GM23338 (cell line): Measurements from ENCODE around the gene PDX1. TPM values are rescaled to one million over a fixed set of nuclear protein-coding genes. Genes with fewer than 3 reads are reported as not detected.

Experiments used
- ATAC-seq: fragments of 200-7000 bp; cut with Tn5 transposase; 3 replicates; pipeline ENCODE4 v1.9.1; 2020
- DNase-seq: peaks from one replicate; pipeline ENCODE4 v3.0.0-alpha.2; 2015; ENCODE audit warnings: low spot score
- H2AFZ ChIP-seq: fragments of 200-600 bp; sonication (generic); 2 replicates; pipeline ENCODE4 v1.8.0; 2016; ENCODE audit warnings: antibody characterized with exemption, mild to moderate bottlenecking, moderate library complexity
- H3F3A ChIP-seq: fragments of 200-600 bp; sonication (generic); replicated peaks from 2 replicates; pipeline ENCODE4 v1.8.0; 2017; ENCODE audit warnings: antibody characterized with exemption, mixed run types, low read depth
- H3K27ac ChIP-seq: fragments of 200-600 bp; sonication (generic); 2 replicates; pipeline ENCODE4 v1.6.1; 2016; ENCODE audit warnings: low read depth
- H3K27me3 ChIP-seq: fragments of 200-600 bp; sonication (generic); 2 replicates; pipeline ENCODE4 v1.8.0; 2016; ENCODE audit warnings: mild to moderate bottlenecking, mixed run types, moderate library complexity; ENCODE audit not compliant: insufficient read depth
- H3K36me3 ChIP-seq: fragments of 200-600 bp; sonication (generic); 2 replicates; pipeline ENCODE4 v1.8.0; 2016; ENCODE audit warnings: mild to moderate bottlenecking; ENCODE audit not compliant: insufficient read depth
- H3K4me1 ChIP-seq: fragments of 200-600 bp; sonication (generic); 2 replicates; pipeline ENCODE4 v1.8.0; 2016; ENCODE audit warnings: mild to moderate bottlenecking, moderate library complexity; ENCODE audit not compliant: insufficient read depth
- H3K4me2 ChIP-seq: fragments of 200-600 bp; sonication (generic); 2 replicates; pipeline ENCODE4 v1.7.1; 2017; ENCODE audit warnings: mixed run types
- H3K4me3 ChIP-seq: fragments of 200-600 bp; sonication (generic); 2 replicates; pipeline ENCODE4 v1.6.1; 2016; ENCODE audit warnings: mixed run types
- H3K79me2 ChIP-seq: fragments of 200-600 bp; sonication (generic); replicated peaks from 2 replicates; pipeline ENCODE4 v1.8.0; 2017; ENCODE audit warnings: mild to moderate bottlenecking; ENCODE audit not compliant: insufficient read depth
- H3K9me2 ChIP-seq: fragments of 200-600 bp; sonication (generic); 2 replicates; pipeline ENCODE4 v1.8.0; 2017; ENCODE audit not compliant: insufficient read depth
- H4K20me1 ChIP-seq: fragments of 200-600 bp; sonication (generic); replicated peaks from 2 replicates; pipeline ENCODE4 v1.8.0; 2017; ENCODE audit warnings: mild to moderate bottlenecking; ENCODE audit not compliant: insufficient read depth
- H3K27ac Mint-ChIP-seq: 2 replicates; pipeline ENCODE4 v1.8.0; 2020; ENCODE audit warnings: inconsistent platforms, mild to moderate bottlenecking, moderate library complexity, mixed read lengths
- H3K27me3 Mint-ChIP-seq: 3 replicates; pipeline ENCODE4 v1.8.0; 2022; ENCODE audit warnings: low read depth, mild to moderate bottlenecking, moderate library complexity, mixed read lengths, inconsistent platforms; ENCODE audit not compliant: insufficient read depth, poor library complexity
- H3K36me3 Mint-ChIP-seq: 3 replicates; pipeline ENCODE4 v1.8.0; 2021; ENCODE audit warnings: low read depth, mild to moderate bottlenecking, inconsistent platforms, moderate library complexity, mixed read lengths
- H3K4me1 Mint-ChIP-seq: 3 replicates; pipeline ENCODE4 v1.8.0; 2020; ENCODE audit warnings: mild to moderate bottlenecking, inconsistent platforms, mixed read lengths
- H3K4me3 Mint-ChIP-seq: 3 replicates; pipeline ENCODE4 v1.8.0; 2021; ENCODE audit warnings: moderate library complexity, mild to moderate bottlenecking, inconsistent platforms, mixed read lengths
- H3K9me3 Mint-ChIP-seq: 3 replicates; pipeline ENCODE4 v1.8.0; 2020; ENCODE audit warnings: moderate library complexity, mild to moderate bottlenecking, inconsistent platforms, mixed read lengths
- CREB1 ChIP-seq: fragments of 250-450 bp; sonication (Bioruptor Pico); IDR thresholded peaks from 2 replicates; pipeline ENCODE4 v1.5.0; 2020; ENCODE audit warnings: low read depth, mild to moderate bottlenecking, moderate library complexity
- EZH2 ChIP-seq: fragments of 200-600 bp; sonication (generic); IDR thresholded peaks from one replicate; pipeline ENCODE4 v1.8.0; 2017; ENCODE audit warnings: antibody characterized with exemption, mild to moderate bottlenecking, low read depth; ENCODE audit not compliant: unreplicated experiment
- EZH2phosphoT487 ChIP-seq: fragments of 200-600 bp; sonication (generic); IDR thresholded peaks from one replicate; pipeline ENCODE4 v1.8.1; 2018; ENCODE audit warnings: antibody characterized with exemption; ENCODE audit not compliant: unreplicated experiment
- ZNF114 ChIP-seq: fragments of 250-450 bp; sonication (Bioruptor Pico); IDR thresholded peaks from 2 replicates; pipeline ENCODE4 v1.5.0; 2020; ENCODE audit warnings: mild to moderate bottlenecking, moderate library complexity
- polyA plus RNA-seq: library from polyadenylated mRNA; unstranded; fragments of >200 nt; fragmentation: Nextera tagmentation; extraction: Ambion mirVana; gene quantifications from 2 replicates; pipeline ENCODE4 v1.2.1, GENCODE V29; 2016
- total RNA-seq: library from RNA; depleted of rRNA; stranded (reverse); fragments of >200 nt; shearing (Covaris generic); gene quantifications from 2 replicates; pipeline ENCODE4 v1.2.3, GENCODE V29; 2014
- TF ChIP-seq, protein P1 (sequence below), 2 experiments: fragments of 200-600 bp in 1 of 2; sonication (generic) in 1 of 2; conservative IDR thresholded peaks; 2 replicates each; pipeline versions ENCODE4 v1.5.1 to v1.6.1; 2016 to 2017; ENCODE audit warnings: antibody characterized with exemption in 2 of 2, low read depth in 2 of 2, mild to moderate bottlenecking in 2 of 2, moderate library complexity in 1 of 2
- TF ChIP-seq, protein P2 (sequence below): fragments of 250-450 bp; sonication (Bioruptor Pico); IDR thresholded peaks from 2 replicates; pipeline ENCODE4 v1.5.0; 2020; ENCODE audit warnings: mild to moderate bottlenecking, moderate library complexity

PDX1 gene
- total and polyA plus RNA-seq, 2 experiments from 2014 or later = not detected

DNA sequence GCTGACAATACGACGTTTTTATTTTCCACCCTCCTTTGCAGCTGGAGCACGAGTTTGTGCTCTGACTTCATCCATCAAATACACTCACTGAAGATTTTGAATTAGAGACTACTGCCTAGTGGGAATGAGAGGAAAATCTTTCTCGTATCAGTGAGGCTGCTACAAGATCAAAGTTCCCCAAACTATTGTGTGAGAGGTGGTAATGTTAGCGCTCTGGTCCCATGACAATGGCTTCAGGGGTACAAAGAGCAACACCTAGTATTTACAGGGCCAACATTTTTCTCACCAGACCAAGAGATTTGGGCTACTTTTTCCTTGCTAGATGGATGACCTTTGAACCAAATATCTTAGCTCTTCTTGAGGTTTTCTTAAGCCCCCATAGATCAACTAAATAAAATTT lies 30.3 kb upstream of the PDX1 start:
- no peaks in the 10 kb centered on the region for H3K79me2 ChIP-seq
- no peak overlapping the region for H2AFZ ChIP-seq
- H3K27me3 ChIP-seq = no peaks in the 10 kb centered on the region
- Mint-ChIP-seq H3K27me3 (no peaks in the 10 kb centered on the region), H3K4me3 (no peak overlapping the region), H3K9me3 (no peaks in the 10 kb centered on the region; the same call in 2 of the 3 replicates), H3K36me3 (no peaks in the 10 kb centered on the region), H3K4me1 (peaks cover 9% of the 10 kb centered on the region; the same call in 2 of the 3 replicates), H3K27ac (no peak overlapping the region)
- H3K4me1 ChIP-seq = peaks cover 14% of the 10 kb centered on the region; the same call in 1 of the 2 replicates
- no peak overlapping the region for H3K4me3 ChIP-seq
- H3K9me2 ChIP-seq = no peaks in the 10 kb centered on the region
- ATAC-seq = peak; percentile 35; the same call in 1 of the 3 replicates
- TF ChIP-seq CREB1 (no peak), EZH2phosphoT487 (no peak), EZH2 (no peak), ZNF114 (no peak)
- TF ChIP-seq, protein P1, sequence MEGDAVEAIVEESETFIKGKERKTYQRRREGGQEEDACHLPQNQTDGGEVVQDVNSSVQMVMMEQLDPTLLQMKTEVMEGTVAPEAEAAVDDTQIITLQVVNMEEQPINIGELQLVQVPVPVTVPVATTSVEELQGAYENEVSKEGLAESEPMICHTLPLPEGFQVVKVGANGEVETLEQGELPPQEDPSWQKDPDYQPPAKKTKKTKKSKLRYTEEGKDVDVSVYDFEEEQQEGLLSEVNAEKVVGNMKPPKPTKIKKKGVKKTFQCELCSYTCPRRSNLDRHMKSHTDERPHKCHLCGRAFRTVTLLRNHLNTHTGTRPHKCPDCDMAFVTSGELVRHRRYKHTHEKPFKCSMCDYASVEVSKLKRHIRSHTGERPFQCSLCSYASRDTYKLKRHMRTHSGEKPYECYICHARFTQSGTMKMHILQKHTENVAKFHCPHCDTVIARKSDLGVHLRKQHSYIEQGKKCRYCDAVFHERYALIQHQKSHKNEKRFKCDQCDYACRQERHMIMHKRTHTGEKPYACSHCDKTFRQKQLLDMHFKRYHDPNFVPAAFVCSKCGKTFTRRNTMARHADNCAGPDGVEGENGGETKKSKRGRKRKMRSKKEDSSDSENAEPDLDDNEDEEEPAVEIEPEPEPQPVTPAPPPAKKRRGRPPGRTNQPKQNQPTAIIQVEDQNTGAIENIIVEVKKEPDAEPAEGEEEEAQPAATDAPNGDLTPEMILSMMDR (conservative IDR thresholded peaks at IDR 0.05; ENCODE audit: low read depth in 2 of 2) = no peak
- TF ChIP-seq, protein P2, sequence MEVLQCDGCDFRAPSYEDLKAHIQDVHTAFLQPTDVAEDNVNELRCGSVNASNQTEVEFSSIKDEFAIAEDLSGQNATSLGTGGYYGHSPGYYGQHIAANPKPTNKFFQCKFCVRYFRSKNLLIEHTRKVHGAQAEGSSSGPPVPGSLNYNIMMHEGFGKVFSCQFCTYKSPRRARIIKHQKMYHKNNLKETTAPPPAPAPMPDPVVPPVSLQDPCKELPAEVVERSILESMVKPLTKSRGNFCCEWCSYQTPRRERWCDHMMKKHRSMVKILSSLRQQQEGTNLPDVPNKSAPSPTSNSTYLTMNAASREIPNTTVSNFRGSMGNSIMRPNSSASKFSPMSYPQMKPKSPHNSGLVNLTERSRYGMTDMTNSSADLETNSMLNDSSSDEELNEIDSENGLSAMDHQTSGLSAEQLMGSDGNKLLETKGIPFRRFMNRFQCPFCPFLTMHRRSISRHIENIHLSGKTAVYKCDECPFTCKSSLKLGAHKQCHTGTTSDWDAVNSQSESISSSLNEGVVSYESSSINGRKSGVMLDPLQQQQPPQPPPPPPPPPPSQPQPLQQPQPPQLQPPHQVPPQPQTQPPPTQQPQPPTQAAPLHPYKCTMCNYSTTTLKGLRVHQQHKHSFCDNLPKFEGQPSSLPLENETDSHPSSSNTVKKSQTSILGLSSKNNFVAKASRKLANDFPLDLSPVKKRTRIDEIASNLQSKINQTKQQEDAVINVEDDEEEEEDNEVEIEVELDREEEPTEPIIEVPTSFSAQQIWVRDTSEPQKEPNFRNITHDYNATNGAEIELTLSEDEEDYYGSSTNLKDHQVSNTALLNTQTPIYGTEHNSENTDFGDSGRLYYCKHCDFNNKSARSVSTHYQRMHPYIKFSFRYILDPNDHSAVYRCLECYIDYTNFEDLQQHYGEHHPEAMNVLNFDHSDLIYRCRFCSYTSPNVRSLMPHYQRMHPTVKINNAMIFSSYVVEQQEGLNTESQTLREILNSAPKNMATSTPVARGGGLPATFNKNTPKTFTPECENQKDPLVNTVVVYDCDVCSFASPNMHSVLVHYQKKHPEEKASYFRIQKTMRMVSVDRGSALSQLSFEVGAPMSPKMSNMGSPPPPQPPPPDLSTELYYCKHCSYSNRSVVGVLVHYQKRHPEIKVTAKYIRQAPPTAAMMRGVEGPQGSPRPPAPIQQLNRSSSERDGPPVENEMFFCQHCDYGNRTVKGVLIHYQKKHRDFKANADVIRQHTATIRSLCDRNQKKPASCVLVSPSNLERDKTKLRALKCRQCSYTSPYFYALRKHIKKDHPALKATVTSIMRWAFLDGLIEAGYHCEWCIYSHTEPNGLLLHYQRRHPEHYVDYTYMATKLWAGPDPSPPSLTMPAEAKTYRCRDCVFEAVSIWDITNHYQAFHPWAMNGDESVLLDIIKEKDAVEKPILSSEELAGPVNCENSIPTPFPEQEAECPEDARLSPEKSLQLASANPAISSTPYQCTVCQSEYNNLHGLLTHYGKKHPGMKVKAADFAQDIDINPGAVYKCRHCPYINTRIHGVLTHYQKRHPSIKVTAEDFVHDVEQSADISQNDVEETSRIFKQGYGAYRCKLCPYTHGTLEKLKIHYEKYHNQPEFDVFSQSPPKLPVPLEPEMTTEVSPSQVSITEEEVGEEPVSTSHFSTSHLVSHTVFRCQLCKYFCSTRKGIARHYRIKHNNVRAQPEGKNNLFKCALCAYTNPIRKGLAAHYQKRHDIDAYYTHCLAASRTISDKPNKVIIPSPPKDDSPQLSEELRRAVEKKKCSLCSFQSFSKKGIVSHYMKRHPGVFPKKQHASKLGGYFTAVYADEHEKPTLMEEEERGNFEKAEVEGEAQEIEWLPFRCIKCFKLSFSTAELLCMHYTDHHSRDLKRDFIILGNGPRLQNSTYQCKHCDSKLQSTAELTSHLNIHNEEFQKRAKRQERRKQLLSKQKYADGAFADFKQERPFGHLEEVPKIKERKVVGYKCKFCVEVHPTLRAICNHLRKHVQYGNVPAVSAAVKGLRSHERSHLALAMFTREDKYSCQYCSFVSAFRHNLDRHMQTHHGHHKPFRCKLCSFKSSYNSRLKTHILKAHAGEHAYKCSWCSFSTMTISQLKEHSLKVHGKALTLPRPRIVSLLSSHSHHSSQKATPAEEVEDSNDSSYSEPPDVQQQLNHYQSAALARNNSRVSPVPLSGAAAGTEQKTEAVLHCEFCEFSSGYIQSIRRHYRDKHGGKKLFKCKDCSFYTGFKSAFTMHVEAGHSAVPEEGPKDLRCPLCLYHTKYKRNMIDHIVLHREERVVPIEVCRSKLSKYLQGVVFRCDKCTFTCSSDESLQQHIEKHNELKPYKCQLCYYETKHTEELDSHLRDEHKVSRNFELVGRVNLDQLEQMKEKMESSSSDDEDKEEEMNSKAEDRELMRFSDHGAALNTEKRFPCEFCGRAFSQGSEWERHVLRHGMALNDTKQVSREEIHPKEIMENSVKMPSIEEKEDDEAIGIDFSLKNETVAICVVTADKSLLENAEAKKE = no peak
- no peaks in the 10 kb centered on the region for H3K36me3 ChIP-seq
- H3K4me2 ChIP-seq = no peak overlapping the region
- H3F3A ChIP-seq = no peaks in the 10 kb centered on the region
- H3K27ac ChIP-seq = no peak overlapping the region
- DNase-seq = peak; percentile 20
- no peaks in the 10 kb centered on the region for H4K20me1 ChIP-seq
